HepG2 (cell line): Measurements from ENCODE around the gene GARIN6. TPM values are rescaled to one million over a fixed set of nuclear protein-coding genes. Genes with fewer than 3 reads are reported as not detected.

Source experiments
- ATAC-seq: fragments of 200-7000 bp; cut with Tn5 transposase; 3 replicates; pipeline ENCODE4 v1.9.1; 2020; ENCODE audit warnings: mild to moderate bottlenecking, moderate library complexity
- BruUV-seq: library from RNA; stranded (reverse); fragments of 400-500 nt; replicated peaks from 2 replicates; lab custom pipeline; 2021; lab: Mats Ljungman, UMichigan
- CTCF ChIA-PET: fragments of 300-600 bp; formaldehyde crosslinking; extraction: SDS; loops from one replicate; lab custom pipeline; 2021; ENCODE audit warnings: low total read pairs, inconsistent platforms, low intra/inter-chr PET ratio; lab: Yijun Ruan, JAX
- POLR2A ChIA-PET: fragments of 350-600 bp; sonication (Branson Sonifier 250); formaldehyde crosslinking; loops from one replicate; lab custom pipeline; 2020; ENCODE audit warnings: antibody characterized with exemption, inconsistent platforms; lab: Yijun Ruan, JAX
- DNase-seq: peaks from one replicate; pipeline ENCODE4 v3.0.0-alpha.2; 2015; ENCODE audit warnings: low spot score
- FAIRE-seq: peaks from 3 replicates; lab custom pipeline; 2011; peaks lifted over from hg19 to GRCh38; lab: Jason Lieb, UNC
- H2AFZ ChIP-seq: one replicate; pipeline ENCODE4 v1.6.1; 2011; ENCODE audit warnings: low read length, inconsistent platforms
- H3K27ac ChIP-seq: fragments of 300-600 bp; 3 replicates; pipeline ENCODE4 v1.8.0; 2011; ENCODE audit warnings: mixed run types, mild to moderate bottlenecking, mixed read lengths, low read length, inconsistent platforms; ENCODE audit not compliant: insufficient read depth; ENCODE audit errors: extremely low read length
- H3K27me3 ChIP-seq, 2 experiments: fragments of 200-600 bp in 1 of 2; 2 replicates in 1 of 2; 3 replicates in 1 of 2; pipeline versions ENCODE4 v1.6.0 to v1.8.0; 2011; ENCODE audit warnings: low read length in 2 of 2, mild to moderate bottlenecking in 2 of 2, moderate library complexity in 2 of 2, inconsistent platforms in 1 of 2; ENCODE audit not compliant: insufficient read depth in 2 of 2, control insufficient read depth in 1 of 2
- H3K36me3 ChIP-seq, 2 experiments: fragments of 200-600 bp in 1 of 2; replicated peaks in 1 of 2; 2 replicates in 1 of 2; 3 replicates in 1 of 2; pipeline versions ENCODE4 v1.5.1 to v1.8.0; 2011; ENCODE audit warnings: low read length in 2 of 2, inconsistent platforms in 1 of 2; ENCODE audit not compliant: insufficient read depth in 2 of 2, control insufficient read depth in 1 of 2
- H3K4me1 ChIP-seq: 2 replicates; pipeline ENCODE4 v1.5.1; 2012; ENCODE audit warnings: low read length, inconsistent platforms; ENCODE audit not compliant: insufficient read depth
- H3K4me2 ChIP-seq: 2 replicates; pipeline ENCODE4 v1.6.0; 2011; ENCODE audit warnings: low read depth, low read length, inconsistent platforms
- H3K4me3 ChIP-seq, 3 experiments: fragments of 200-600 bp in 1 of 3; sonication (generic), shearing (Covaris generic) in 1 of 3; replicated peaks in 1 of 3; 2 replicates each; pipeline ENCODE4 v1.5.1; 2011 to 2016; ENCODE audit warnings: low read length in 3 of 3, inconsistent platforms in 2 of 3, low read depth in 2 of 3, mild to moderate bottlenecking in 2 of 3, control low read depth in 1 of 3, mixed read lengths in 1 of 3; ENCODE audit not compliant: insufficient read depth in 1 of 3
- H3K79me2 ChIP-seq: one replicate; pipeline ENCODE4 v1.6.1; 2011; ENCODE audit warnings: low read length, inconsistent platforms; ENCODE audit not compliant: insufficient read depth
- H3K9ac ChIP-seq: 2 replicates; pipeline ENCODE4 v1.6.0; 2011; ENCODE audit warnings: mild to moderate bottlenecking, low read depth, low read length, inconsistent platforms; ENCODE audit not compliant: insufficient read depth
- H3K9me3 ChIP-seq: 2 replicates; pipeline ENCODE4 v1.5.1; 2012; ENCODE audit warnings: mild to moderate bottlenecking, low read length
- H4K20me1 ChIP-seq: 2 replicates; pipeline ENCODE4 v1.6.0; 2011; ENCODE audit warnings: inconsistent platforms, mild to moderate bottlenecking, low read length, moderate library complexity; ENCODE audit not compliant: insufficient read depth
- ATF7-NPFF ChIP-seq: sonication (generic); formaldehyde crosslinking; IDR thresholded peaks from 2 replicates; pipeline ENCODE4 v1.8.1; 2023; ENCODE audit warnings: mild to moderate bottlenecking, low read depth, missing genetic modification reagents, moderate library complexity
- BRD4 ChIP-seq: sonication (generic); formaldehyde crosslinking; IDR thresholded peaks from 2 replicates; pipeline ENCODE4 v1.4.0; 2020; ENCODE audit warnings: missing genetic modification reagents
- CEBPB ChIP-seq: IDR thresholded peaks from 2 replicates; pipeline ENCODE4 v1.6.1; 2011; ENCODE audit warnings: low read depth, low read length, improper control_type of control experiment, borderline replicate concordance
- HDAC6 ChIP-seq: fragments of 200-600 bp; sonication (generic); IDR thresholded peaks from 2 replicates; pipeline ENCODE4 v1.7.0; 2017; ENCODE audit warnings: mild to moderate bottlenecking, antibody characterized with exemption, low read length, low read depth
- IKZF1 ChIP-seq: fragments of 450-650 bp; IDR thresholded peaks from 2 replicates; pipeline ENCODE4 v1.7.1; 2016
- NCOA5 ChIP-seq: sonication (generic); formaldehyde crosslinking; IDR thresholded peaks from 2 replicates; pipeline ENCODE4 v1.4.0; 2020; ENCODE audit warnings: missing genetic modification reagents
- STAG1 ChIP-seq: sonication (generic); formaldehyde crosslinking; IDR thresholded peaks from 2 replicates; pipeline ENCODE4 v1.4.0; 2020; ENCODE audit warnings: missing genetic modification reagents
- ZBTB39 ChIP-seq: sonication (generic); formaldehyde crosslinking; IDR thresholded peaks from 2 replicates; pipeline ENCODE4 v1.5.0; 2020; ENCODE audit warnings: missing genetic modification reagents
- ZNF318 ChIP-seq: sonication (generic); formaldehyde crosslinking; IDR thresholded peaks from 2 replicates; pipeline ENCODE4 v1.4.0; 2020; ENCODE audit warnings: mild to moderate bottlenecking, missing genetic modification reagents
- ZNF362 ChIP-seq: sonication (generic); formaldehyde crosslinking; IDR thresholded peaks from 2 replicates; pipeline ENCODE4 v1.4.0; 2020; ENCODE audit warnings: missing genetic modification reagents, mild to moderate bottlenecking, borderline replicate concordance
- ZNF383 ChIP-seq: sonication (generic); formaldehyde crosslinking; IDR thresholded peaks from 2 replicates; pipeline ENCODE4 v1.4.0; 2020; ENCODE audit warnings: missing genetic modification reagents, mild to moderate bottlenecking, borderline replicate concordance
- in situ Hi-C: cut with HindIII; loops from 2 replicates; pipeline ENCODE4 v1.10.0; 2017; ENCODE audit warnings: low pct_unique_long_range_greater_than_20kb; ENCODE audit not compliant: extremely low pct_ligation_motif_present
- intact Hi-C: fragments of 100-400 bp; cut with micrococcal nuclease; formaldehyde crosslinking; loops from one replicate; pipeline ENCODE4 v1.10.0; 2022; ENCODE audit not compliant: unreplicated experiment
- polyA plus RNA-seq, 8 experiments: library from polyadenylated mRNA; depleted of rRNA in 3 of 8; stranded (reverse) in 7 of 8; unstranded in 1 of 8; fragments of >200 nt; fragmentation: Illumina TruSeq in 4 of 8; extraction: Trizol in 4 of 8; gene quantifications; 2 replicates each; pipeline versions ENCODE4 v1.2.1 to v1.2.3, GENCODE V29; 2011 to 2016; ENCODE audit warnings: low read depth in 4 of 8, missing spikeins in 1 of 8, mixed read lengths in 1 of 8; ENCODE audit not compliant: insufficient read depth in 1 of 8
- total RNA-seq, 5 experiments: library from RNA; depleted of rRNA; stranded (reverse); fragments of >200 nt; fragmentation: Illumina TruSeq; extraction: Trizol; gene quantifications; 2 replicates each; pipeline ENCODE4 v1.2.3, GENCODE V29; 2016; ENCODE audit warnings: low read depth in 1 of 5

The GARIN6 gene
- total and polyA plus RNA-seq, 2 of the 13 experiments (the other 11 are each of a cell fraction or from before 2014, with no cell fraction given) = not detected

GRCh38 chr12:99619389-99620158, 28.0 kb upstream of the GARIN6 start (continued):
- TF ChIP-seq ZNF318 (CRISPR knock-in tag) (no peak), STAG1 (CRISPR knock-in tag) (peak; percentile 43)
- TF ChIP-seq, all 625 proteins: peak for 2

GRCh38 chr12:99620159-99620479, 27.4 kb upstream of the GARIN6 start:
- Histone ChIP-seq H3K27ac (no peak overlapping the region), H3K4me3 (no peak overlapping the region), H3K4me1 (no peaks in the 10 kb centered on the region), H2AFZ (no peak overlapping the region), H4K20me1 (no peaks in the 10 kb centered on the region), H3K9ac (no peak overlapping the region), H3K36me3 (no peaks in the 10 kb centered on the region), H3K79me2 (no peaks in the 10 kb centered on the region), H3K27me3 (no peaks in the 10 kb centered on the region), H3K9me3 (peaks cover 40% of the 10 kb centered on the region), H3K4me2 (no peak overlapping the region)
- FAIRE-seq (no peak), ATAC-seq (no peak), DNase-seq (no peak)
- ChIA-PET POLR2A (no interaction called here), CTCF (interaction anchor here (1.3 kb wide), 1 partner anchor 234 kb away, joined by 3 read pairs; no protein-coding TSS in a partner anchor)
- intact Hi-C loops = loop anchor here (10.0 kb wide), 1 partner anchor 235 kb away; no protein-coding TSS in a partner anchor
- no TSS peak for BruUV-seq
- in situ Hi-C loops = no loop called here
- TF ChIP-seq ZBTB39 (CRISPR knock-in tag) (no peak), CEBPB (no peak), ZNF362 (CRISPR knock-in tag) (no peak), HDAC6 (no peak), IKZF1 (no peak), NCOA5 (CRISPR knock-in tag) (no peak), BRD4 (CRISPR knock-in tag) (no peak), ZNF383 (CRISPR knock-in tag) (no peak), ATF7-NPFF (no peak)
